Activated CD4-positive, alpha-beta T cell treated with anti-CD3 and anti-CD28 coated beads, Interleukin-10, Interleukin-2, amounts not matched to agents 100 ng/mL and 50 ng/mL, durations not matched to agents 16 hours and 8 hours (primary cell): ENCODE data around the gene NPPC.
A peak's percentile ranks its signal among the peaks of the same experiment; 100 is the strongest.
"Not testable (repeated sequence)": the region's sequence is repeated elsewhere in the genome, so short reads cannot be mapped to it uniquely, and the experiment has no call there.

Experiments used
- DNase-seq: peaks from one replicate; pipeline ENCODE4 v3.0.0-alpha.2; 2020

The NPPC gene, protein sequence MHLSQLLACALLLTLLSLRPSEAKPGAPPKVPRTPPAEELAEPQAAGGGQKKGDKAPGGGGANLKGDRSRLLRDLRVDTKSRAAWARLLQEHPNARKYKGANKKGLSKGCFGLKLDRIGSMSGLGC

GRCh38 chr2:231926180-231926741 is at the start of gene NPPC:
Gene NPPC, minus strand, starts transcription at chr2:231926396. Its CDS starts 147 bp downstream, at chr2:231926249.
- peak; percentile 77 for DNase-seq

GRCh38 chr2:231975001-231975400 is 48.8 kb upstream of the NPPC start:
- DNase-seq, result no peak

- no peak for DNase-seq
Observed at GRCh38 chr2:231970461-231970860, 44.3 kb upstream of the NPPC start.

- DNase-seq, result no peak
Observed at GRCh38 chr2:231968820-231969219, 42.6 kb upstream of the NPPC start.

- DNase-seq, result no peak
Observed at GRCh38 chr2:231966886-231967285, 40.7 kb upstream of the NPPC start.

- DNase-seq, result no peak
Observed at GRCh38 chr2:231965102-231965501, 38.9 kb upstream of the NPPC start.

DNA sequence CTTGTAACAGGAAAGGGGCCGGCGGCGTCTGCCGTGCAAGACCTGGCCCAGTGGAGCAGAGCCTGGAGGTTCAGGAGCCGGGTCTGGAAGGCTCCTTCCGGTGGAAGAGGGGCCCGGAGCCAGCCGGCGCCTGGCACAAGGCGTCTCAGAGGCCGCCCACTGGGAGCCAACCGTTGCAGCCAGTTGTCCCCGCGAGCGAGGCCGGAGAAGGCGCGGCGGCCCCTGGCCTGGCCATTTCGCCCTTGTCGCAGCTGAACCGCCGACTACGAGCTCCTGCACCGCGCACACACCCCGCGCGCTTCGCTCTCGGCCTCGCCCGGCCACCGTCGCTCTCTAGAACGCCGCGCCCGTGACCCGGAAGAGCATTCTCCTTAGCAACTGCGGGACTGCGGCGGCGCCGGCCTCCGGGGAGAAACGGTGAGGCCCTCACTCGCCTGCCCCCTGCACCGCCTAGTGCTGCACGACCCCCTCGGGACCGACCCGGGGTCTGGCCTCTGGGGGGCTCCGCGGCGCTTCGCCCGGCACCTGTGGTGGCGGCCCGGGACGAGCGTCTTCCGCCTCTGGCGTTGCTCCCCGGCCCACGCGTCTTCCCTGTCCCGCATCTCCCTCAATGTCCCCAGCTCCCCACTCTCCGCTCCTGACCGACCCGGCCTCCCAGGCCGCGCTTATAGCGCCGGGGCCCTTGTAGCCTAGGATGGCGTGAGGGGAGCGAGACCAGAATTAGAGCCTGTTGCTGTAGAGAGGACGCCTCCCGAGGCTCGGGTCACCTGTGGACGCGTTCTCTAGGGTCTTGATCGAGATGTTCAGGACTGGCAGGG is 35.4 kb upstream of the NPPC start, which contains the start of gene DIS3L2:
DIS3L2 (plus strand) TSS at position 365 of the 818 bp plus-strand sequence. CDS start 53,215 bp downstream, outside the sequence.
- DNase-seq, result peak; percentile 86

- no peak for DNase-seq
Observed at GRCh38 chr2:231960810-231961348, 34.7 kb upstream of the NPPC start.

- no peak for DNase-seq
Observed at GRCh38 chr2:231957913-231958763, 31.9 kb upstream of the NPPC start.

DNA sequence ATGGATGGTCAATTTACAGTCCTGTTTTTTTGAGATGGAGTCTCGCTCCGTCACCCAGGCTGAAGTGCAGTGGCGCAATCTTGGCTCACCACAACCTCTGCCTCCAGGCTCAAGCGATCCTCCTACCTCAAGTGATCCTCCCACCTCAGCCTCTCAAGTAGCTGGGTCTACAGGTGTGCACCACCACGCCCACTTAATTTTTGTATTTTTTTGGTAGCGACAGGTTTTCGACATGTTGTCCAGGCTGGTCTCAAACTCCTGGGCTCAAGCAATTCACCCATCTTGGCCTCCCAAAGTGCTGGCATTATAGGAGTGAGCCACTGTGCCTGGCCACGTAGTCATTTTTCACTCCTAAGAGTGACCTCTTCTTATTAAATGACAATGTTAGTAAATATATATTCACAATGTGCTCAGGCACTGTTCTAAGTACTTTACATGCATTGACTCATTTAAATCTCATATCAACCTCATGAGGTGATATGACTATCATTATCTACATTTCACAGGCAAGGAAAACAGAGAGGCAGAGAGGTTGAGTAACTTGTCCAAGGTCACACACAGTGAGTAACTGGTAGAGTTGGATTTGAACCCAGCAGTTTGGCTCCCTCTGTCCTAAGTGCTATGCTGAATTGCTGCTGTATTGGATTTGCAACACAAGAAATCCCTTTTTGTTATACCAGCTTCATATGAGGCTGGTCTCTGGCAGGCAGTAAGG is 29.7 kb upstream of the NPPC start:
- DNase-seq, result no peak

DNA sequence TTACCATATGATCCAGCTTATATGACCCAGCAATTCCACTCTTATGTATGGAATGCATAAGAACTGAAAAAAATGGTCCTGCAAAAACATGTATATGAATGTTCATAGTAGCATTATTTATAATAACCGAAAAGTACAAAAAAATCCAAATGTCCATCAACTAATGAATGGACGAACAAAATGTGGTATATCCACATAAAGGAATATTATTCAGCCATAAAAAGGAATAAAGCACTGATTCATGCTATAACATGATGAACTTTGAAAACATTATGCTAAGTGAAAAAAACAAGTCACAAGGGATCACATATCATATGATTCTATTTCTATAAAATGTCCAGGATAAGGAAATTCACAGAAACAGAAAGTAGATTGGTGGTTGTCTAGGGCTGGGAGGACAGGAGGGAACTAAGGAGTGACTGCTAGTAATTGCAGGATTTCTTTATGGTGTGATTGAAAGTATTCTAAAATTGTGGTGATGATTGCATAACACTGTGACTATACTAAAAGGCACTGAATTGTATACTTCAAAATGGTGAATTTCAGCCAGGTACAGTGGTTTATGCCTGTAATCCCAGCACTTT is 25.3 kb upstream of the NPPC start:
- DNase-seq, result no peak

- DNase-seq, result no peak
Observed at GRCh38 chr2:231947694-231948093, 21.5 kb upstream of the NPPC start.

DNA sequence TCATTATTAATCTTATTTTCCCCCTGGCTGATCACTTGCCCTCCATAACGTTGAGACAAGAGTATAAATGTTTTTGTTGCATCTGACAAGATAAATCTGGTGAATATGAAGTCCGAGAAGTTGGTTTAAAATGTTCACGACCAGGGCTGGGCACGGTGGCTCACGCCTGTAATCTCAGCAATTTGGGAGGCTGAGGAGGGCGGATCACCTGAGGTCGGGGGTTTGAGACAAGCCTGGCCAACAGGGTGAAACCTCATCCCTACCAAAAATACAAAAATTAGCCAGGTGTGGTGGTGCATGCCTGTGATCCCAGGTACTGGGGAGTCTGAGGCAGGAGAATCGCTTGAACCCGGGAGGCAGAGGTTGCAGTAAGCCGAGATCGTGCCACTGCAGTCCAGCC is 20.9 kb upstream of the NPPC start:
- DNase-seq, result not testable (repeated sequence)

DNA sequence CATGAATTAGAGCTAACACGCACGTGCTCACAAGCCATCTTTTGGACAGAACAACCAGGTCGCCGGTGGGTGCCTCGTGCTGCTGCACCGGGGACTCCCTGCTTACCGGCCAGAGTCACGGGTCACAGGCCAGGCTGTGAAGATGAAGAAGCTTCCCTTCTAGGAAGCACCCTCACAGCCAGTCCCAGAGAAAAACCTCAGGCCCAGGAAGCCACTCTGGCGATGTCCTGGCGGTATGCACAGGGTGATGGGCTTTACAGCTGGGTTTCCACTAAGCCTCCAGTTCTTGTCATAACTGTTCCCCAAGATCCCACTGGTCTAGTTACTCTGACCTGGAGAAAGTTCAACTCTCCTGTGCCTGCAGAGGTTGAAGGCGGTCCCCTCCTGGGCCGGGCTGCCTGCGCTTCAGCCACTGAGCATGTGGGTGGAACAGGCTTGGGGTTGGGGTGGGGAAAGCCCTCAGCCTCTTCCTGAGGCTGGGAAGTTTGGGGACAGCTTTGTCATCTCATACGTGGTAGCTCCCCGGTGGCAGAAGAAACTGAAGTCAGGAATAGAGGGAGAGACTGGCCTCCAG is 20.1 kb upstream of the NPPC start:
- no peak for DNase-seq

DNA sequence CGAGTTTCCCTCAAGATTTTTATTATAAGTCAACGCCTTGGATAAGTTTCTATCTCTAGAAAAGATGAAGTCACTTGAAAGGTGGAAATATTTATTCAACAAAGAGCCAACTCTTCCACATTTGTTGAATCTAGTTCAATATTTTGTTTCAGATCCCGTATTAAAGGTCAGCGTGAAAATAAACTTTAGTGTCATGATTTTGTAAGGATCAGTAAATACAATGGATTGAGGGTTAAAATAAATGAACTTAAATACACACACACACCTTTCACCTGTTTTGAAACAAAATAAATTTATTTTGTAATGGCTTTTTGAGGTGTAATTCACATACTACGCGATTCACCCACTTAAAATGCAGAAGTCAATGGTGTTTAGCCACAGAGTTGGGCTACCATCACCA is 16.0 kb upstream of the NPPC start:
- DNase-seq, result no peak

GRCh38 chr2:231941673-231942072 is 15.5 kb upstream of the NPPC start:
- no peak for DNase-seq

DNA sequence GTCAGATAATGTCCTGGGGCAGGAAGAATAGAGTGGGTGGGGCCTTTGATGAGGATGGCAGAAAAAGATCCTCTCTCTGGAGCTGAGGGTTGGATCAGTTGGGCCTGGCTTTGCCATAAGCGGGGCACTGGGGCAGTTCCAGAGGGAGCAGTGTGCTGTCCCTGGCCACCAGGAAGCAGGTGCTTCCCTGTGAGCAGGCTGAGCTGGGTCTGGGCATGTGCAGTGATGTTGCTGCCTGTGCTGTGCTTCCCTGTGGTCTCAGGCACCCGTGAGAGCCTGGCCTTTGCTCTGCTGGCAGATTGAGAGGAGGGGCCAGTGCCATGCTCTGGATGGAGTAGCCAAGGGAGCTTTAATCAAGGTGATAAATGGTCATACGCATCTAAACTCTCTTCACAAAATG is 14.6 kb upstream of the NPPC start:
- no peak for DNase-seq

- DNase-seq, result no peak
Observed at GRCh38 chr2:231939022-231939421, 12.8 kb upstream of the NPPC start.

- no peak for DNase-seq
Observed at GRCh38 chr2:231937057-231937456, 10.9 kb upstream of the NPPC start.

DNA sequence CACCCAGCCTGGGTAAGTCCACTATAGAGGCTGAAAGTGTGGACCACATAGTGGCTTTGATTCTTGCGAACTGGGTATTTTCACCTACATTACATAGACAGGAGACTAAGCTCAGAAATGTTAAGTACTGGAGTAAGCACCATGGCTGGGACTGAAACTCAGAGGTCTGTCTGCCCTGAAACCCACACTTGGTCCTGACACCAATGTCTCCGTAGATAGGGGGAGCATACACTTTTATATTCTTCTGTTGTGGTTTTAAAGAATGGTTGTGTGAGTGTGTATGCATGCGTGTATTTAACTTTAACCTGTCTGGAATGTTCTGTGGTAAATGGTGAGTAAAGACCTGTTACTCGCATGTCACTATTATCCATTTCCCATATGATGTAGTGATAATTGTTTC is 10.3 kb upstream of the NPPC start:
- no peak for DNase-seq

GRCh38 chr2:231935815-231936214 is 9.6 kb upstream of the NPPC start:
- DNase-seq, result no peak

DNA sequence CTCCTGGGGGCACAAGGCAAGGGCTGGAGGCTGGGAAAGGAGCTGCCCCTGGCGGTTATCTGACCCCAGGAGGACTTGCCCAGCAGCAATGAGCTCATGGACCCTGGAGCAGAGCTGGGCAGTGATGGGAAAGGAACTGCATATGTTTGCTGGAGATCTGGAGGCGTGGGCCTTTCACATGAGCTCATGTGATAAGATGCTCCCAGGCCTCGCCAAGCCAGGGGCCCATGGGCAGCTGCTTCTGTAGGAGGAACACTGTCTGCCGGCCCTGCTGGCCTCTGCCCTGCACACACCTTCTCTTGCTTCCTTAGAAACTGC is 9.0 kb upstream of the NPPC start:
- DNase-seq, result no peak
